NOMO-1 treated with dmso at 0.1 percent for 144 hours (cell line): ENCODE results near the gene ST6GALNAC3.
"Not testable (repeated sequence)": the region's sequence is repeated elsewhere in the genome, so short reads cannot be mapped to it uniquely, and the experiment has no call there.

ENCODE experiments used
- DNase-seq: peaks from one replicate; lab custom pipeline; 2025; ENCODE audit not compliant: unreplicated experiment; lab: John Stamatoyannopoulos, UW

The ST6GALNAC3 gene

DNA sequence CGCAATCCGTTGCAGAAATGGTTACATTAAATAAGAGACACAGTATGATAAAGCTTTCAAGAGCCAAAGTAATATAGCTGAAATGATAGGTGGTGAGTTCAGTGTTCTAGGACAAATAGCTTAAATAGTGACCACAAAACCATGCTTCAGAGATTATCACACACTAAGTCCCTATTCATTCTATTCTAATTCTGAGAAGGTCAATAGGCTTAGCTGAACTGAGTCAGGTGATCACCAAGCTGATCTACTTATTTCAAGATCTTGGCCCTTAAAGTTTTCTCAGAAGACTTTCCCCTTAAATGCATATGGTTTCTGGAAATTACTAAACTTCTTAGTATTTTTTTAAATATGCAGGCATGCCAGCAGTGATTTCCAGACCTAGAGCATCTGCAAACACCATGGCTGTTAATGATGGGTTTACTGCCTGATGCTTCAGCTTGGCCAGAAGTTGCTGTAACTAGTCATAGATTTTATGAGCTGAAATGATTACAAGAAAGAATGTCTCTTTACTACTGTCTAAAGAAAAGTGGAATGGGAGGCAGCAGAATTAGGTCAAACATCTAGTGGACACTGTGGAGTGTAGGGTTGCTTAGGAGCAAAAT is 242.9 kb downstream of the ST6GALNAC3 start:
- DNase-seq = no peak

- no peak for DNase-seq
These were observed 256.6 kb downstream of the ST6GALNAC3 start for GRCh38 chr1:76330991-76331603.

- no peak for DNase-seq
These were observed 261.3 kb downstream of the ST6GALNAC3 start for GRCh38 chr1:76335882-76336281.

- DNase-seq = no peak
These were observed 262.4 kb downstream of the ST6GALNAC3 start for GRCh38 chr1:76336931-76337371.

GRCh38 chr1:76337542-76338219 is 263.1 kb downstream of the ST6GALNAC3 start:
- DNase-seq = no peak

GRCh38 chr1:76340056-76340455 is 265.5 kb downstream of the ST6GALNAC3 start:
- DNase-seq = no peak

GRCh38 chr1:76341816-76342215 is 267.3 kb downstream of the ST6GALNAC3 start:
- DNase-seq = not testable (repeated sequence)

GRCh38 chr1:76343356-76343755 is 268.8 kb downstream of the ST6GALNAC3 start:
- DNase-seq = no peak

GRCh38 chr1:76351655-76352054 is 277.1 kb downstream of the ST6GALNAC3 start:
- no peak for DNase-seq

GRCh38 chr1:76352741-76353435 is 278.3 kb downstream of the ST6GALNAC3 start:
- DNase-seq = no peak

DNA sequence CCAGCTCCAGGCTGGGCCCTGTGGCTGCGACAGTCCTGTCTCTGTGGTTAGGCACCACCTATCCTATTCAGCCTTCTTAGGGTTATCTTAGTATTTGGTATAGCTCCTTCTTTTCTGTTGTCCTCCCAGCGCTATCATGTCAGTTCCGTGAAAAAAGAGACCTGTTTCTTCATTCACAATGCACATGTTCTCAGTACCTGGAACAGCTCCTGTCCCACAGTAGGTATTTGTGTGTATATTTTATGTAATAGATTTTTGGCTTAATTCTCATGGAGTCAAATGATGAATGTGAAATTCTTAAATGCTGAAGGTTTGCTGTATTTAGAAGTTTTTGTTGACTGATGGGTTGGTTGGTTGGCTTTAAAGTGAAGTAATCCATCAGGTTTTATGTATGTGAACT is 279.7 kb downstream of the ST6GALNAC3 start:
- no peak for DNase-seq

DNA sequence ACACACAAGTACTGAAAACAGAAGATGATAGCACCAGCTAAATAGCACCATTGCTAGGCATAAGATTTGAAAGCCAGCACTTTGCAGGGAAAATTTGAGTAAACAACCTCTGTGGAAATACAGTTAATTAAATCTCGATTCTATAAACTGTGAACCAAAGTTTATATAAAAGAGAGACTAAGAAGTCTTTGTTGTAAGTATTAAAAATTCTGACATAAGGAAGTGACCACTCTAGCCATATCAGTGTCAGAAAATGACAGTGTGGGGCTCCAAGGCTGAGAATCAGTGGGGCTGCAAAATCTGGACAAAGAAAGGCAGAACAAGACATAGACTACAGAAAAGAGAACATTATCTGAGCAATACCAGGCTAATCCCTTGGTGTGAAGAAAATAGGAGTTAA is 292.2 kb downstream of the ST6GALNAC3 start:
- DNase-seq = no peak

GRCh38 chr1:76371941-76372340 is 297.4 kb downstream of the ST6GALNAC3 start:
- no peak for DNase-seq

GRCh38 chr1:76374086-76374485 is 299.5 kb downstream of the ST6GALNAC3 start:
- DNase-seq = no peak

GRCh38 chr1:76377247-76377646 is 302.7 kb downstream of the ST6GALNAC3 start:
- no peak for DNase-seq

DNA sequence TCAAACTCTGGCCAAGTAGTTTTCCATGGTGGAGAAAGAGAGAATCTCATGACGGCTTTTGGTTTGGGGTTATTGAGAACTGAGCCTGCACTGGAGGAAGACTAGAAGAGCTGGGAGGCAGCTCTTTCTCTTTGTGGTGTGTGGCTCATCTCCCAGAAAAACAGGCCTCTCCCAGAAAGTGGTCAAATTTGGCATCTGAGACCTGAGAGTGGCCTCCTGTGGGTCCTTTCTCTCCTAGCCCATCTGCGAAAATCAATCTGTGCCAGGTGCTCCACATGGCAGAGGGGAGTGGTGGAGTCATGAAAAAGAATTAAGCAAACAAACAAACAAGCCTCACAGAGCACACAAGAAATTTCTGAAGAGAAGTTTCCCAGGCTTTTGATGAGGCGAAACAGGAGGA is 305.0 kb downstream of the ST6GALNAC3 start:
- DNase-seq = no peak

DNA sequence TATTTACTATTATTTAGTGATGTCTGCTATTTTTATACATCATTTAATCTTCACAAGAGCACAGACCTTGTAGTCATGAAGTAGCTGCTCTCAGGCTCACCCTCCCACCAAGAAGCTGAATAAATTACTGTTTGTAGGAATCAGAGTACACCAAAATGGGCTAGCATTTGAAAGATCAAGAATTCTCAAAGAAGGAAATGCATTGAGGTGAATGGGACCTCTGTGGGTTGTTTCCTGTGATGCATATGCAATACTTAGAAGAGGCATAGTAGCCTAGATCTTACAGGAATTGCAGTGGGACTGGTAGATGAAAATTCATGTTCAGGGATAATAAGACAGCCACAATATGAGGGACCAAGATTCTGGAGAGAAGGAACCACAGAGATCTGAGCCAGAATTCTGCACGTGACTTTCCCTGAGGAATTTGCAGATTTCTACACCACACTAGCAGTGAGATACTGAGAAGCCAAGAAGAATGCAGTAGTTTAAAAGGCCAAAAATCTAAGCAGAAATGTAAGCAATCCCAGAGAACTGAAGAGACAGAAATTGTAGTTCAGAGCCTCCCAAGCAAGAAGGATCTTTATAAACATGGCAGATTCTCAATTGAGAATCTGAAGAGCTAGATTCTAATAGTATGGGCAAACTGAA is 307.0 kb downstream of the ST6GALNAC3 start:
- DNase-seq = no peak

DNA sequence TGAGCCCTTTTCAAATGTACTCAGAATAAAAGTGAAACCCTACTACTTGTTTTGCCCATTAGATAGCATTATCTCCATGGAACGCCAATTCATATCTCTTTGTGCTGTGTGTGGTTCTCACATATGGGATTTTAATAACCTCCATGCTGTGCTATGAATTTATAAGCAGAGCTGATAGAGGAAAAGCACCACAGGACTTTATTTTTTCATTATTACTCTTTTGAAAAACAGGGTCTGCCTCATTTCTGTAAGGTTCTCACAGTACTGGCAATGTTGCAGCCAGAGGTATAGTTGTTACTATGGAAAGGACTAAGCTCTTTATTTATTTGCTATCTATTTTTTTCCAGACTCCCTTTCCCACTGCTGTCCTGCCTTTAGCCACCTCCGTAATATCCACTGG is 313.7 kb downstream of the ST6GALNAC3 start:
- DNase-seq = no peak

- DNase-seq = no peak
These were observed 315.9 kb downstream of the ST6GALNAC3 start for GRCh38 chr1:76390456-76390855.

GRCh38 chr1:76395059-76395458 is 320.5 kb downstream of the ST6GALNAC3 start:
- no peak for DNase-seq

GRCh38 chr1:76402128-76402527 is 327.6 kb downstream of the ST6GALNAC3 start:
- DNase-seq = no peak
